CD4-positive, alpha-beta memory T cell (primary cell): ENCODE measurements around the gene PISD. TPM values are rescaled to one million over a fixed set of nuclear protein-coding genes. Genes with fewer than 3 reads are reported as not detected.

ENCODE experiments used
- CTCF ChIA-PET: fragments of 350-600 bp; sonication (Branson Sonifier 250); formaldehyde crosslinking; loops from one replicate; lab custom pipeline; 2021; ENCODE audit warnings: inconsistent platforms; ENCODE audit not compliant: partially characterized antibody; lab: Charles Lee
- POLR2A ChIA-PET: fragments of 350-600 bp; sonication (Branson Sonifier 250); formaldehyde crosslinking; loops from one replicate; lab custom pipeline; 2021; ENCODE audit not compliant: partially characterized antibody; lab: Charles Lee
- DNase-seq, 5 donors: peaks; one replicate each; pipeline versions ENCODE4 v3.0.0 to v3.0.0-alpha.2; 2020 to 2022; ENCODE audit warnings: mixed read lengths in 1 of 5
- H3K27ac ChIP-seq: one replicate; pipeline ENCODE4 v1.7.0; 2013; ENCODE audit warnings: low read depth, low read length
- H3K27me3 ChIP-seq: 2 replicates; pipeline ENCODE4 v1.7.0; 2013; ENCODE audit warnings: mild to moderate bottlenecking, low read length, moderate library complexity; ENCODE audit not compliant: insufficient read depth
- H3K36me3 ChIP-seq: 2 replicates; pipeline ENCODE4 v1.7.0; 2013; ENCODE audit warnings: mild to moderate bottlenecking, low read length, moderate library complexity; ENCODE audit not compliant: insufficient read depth
- H3K4me1 ChIP-seq: 2 replicates; pipeline ENCODE4 v1.7.0; 2013; ENCODE audit warnings: mild to moderate bottlenecking, low read length, moderate library complexity; ENCODE audit not compliant: insufficient read depth
- H3K4me3 ChIP-seq, 2 donors: one replicate each; pipeline ENCODE4 v1.7.0; 2013; ENCODE audit warnings: low read length in 2 of 2, mild to moderate bottlenecking in 1 of 2
- H3K9me3 ChIP-seq, 2 donors: one replicate each; pipeline ENCODE4 v1.7.0; 2013; ENCODE audit warnings: low read length in 2 of 2, control low read depth in 1 of 2; ENCODE audit not compliant: control insufficient read depth in 1 of 2
- H3K27ac Mint-ChIP-seq, 7 donors: one replicate each; pipeline ENCODE4 v1.8.0; 2020 to 2021; ENCODE audit warnings: mixed read lengths in 7 of 7, mild to moderate bottlenecking in 6 of 7, inconsistent platforms in 3 of 7, moderate library complexity in 3 of 7
- H3K27me3 Mint-ChIP-seq, 2 donors: one replicate each; pipeline ENCODE4 v1.8.0; 2020 to 2021; ENCODE audit warnings: mixed read lengths in 2 of 2
- H3K36me3 Mint-ChIP-seq, 2 donors: one replicate each; pipeline ENCODE4 v1.8.0; 2020 to 2021; ENCODE audit warnings: mixed read lengths in 2 of 2, inconsistent platforms in 1 of 2, mild to moderate bottlenecking in 1 of 2
- H3K4me1 Mint-ChIP-seq, 4 donors: one replicate each; pipeline ENCODE4 v1.8.0; 2020 to 2021; ENCODE audit warnings: mixed read lengths in 4 of 4, mild to moderate bottlenecking in 1 of 4
- H3K4me3 Mint-ChIP-seq, 8 donors: one replicate each; pipeline ENCODE4 v1.8.0; 2020 to 2021; ENCODE audit warnings: mixed read lengths in 8 of 8, mild to moderate bottlenecking in 7 of 8, moderate library complexity in 6 of 8, inconsistent platforms in 3 of 8
- H3K9me3 Mint-ChIP-seq, 8 donors: one replicate each; pipeline ENCODE4 v1.8.0; 2020 to 2021; ENCODE audit warnings: mixed read lengths in 8 of 8, mild to moderate bottlenecking in 5 of 8, inconsistent platforms in 3 of 8, moderate library complexity in 1 of 8
- intact Hi-C: fragments of 100-400 bp; cut with micrococcal nuclease; formaldehyde crosslinking; loops from one replicate; pipeline ENCODE4 v1.15.1; 2023
- polyA plus RNA-seq, 2 donors: library from polyadenylated mRNA; unstranded; fragments of 300-500 nt; fragmentation: Illumina TruSeq; gene quantifications; one replicate each; pipeline ENCODE4 v1.2.3, GENCODE V29; 2021
- total RNA-seq, 2 experiments: library from RNA; stranded (reverse); gene quantifications; one replicate each; pipeline ENCODE4 v1.2.3, GENCODE V29; 2021

The PISD gene
- total and polyA plus RNA-seq, 4 experiments from 2014 or later: 16.7 to 35.4 (median 30.8) TPM

DNA sequence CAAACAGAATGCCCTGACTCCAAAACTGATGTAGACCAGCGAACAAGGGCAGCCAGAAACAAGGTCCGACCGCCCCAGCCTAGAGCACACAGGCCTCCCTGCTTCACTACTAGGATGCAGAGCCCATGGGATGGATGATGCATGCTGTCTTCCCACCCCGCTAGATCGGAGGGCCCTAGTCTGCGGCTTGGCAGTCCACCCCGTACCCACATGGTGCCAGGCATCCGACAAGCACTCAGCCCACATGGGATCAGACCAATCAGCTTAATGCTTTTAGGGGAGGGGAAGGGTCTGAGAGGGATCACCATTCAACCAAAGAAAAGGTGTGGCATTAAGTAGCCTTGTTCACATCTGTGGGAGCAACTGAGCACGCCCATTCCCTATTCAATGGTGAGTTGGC is 30.6 kb downstream of the PISD start:
- POLR2A ChIA-PET: interaction anchor here (0.7 to 2.1 kb wide), 14 partner anchors 24 to 343 kb away, joined by 3 to 23 read pairs (median 5); partner anchors contain the start of genes EIF4ENIF1, PATZ1, PISD and PRR14L
- Histone ChIP-seq H3K9me3 (no peaks in the 10 kb centered on the region), H3K27me3 (no peaks in the 10 kb centered on the region), H3K4me3 (no peak overlapping the region), H3K36me3 (no peaks in the 10 kb centered on the region), H3K4me1 (peaks cover 56% of the 10 kb centered on the region), H3K27ac (peak overlapping the region; percentile 86)
- Mint-ChIP-seq H3K4me1 (peaks cover 21 to 62% (median 40%) of the 10 kb centered on the region in 4 donors), H3K4me3 (peak overlapping the region; percentile 69 to 79 (median 74)), H3K9me3 (peaks cover 0 to 5% (median 0%) of the 10 kb centered on the region in 8 donors), H3K27me3 (no peaks in the 10 kb centered on the region), H3K27ac (peak overlapping the region; percentile 80 to 96 (median 92)), H3K36me3 (no peaks in the 10 kb centered on the region)
- no peak for DNase-seq
- CTCF ChIA-PET: interaction anchor here (1.0 to 7.0 kb wide), 9 partner anchors 15 to 712 kb away, joined by 3 to 65 read pairs (median 4); partner anchors contain the start of genes PATZ1 and PISD
- intact Hi-C loops: loop anchor here (5.0 to 10.0 kb wide), 3 partner anchors 44 to 867 kb away; partner anchors contain the start of gene PIK3IP1

- H3K4me1 ChIP-seq: peaks cover 56% of the 10 kb centered on the region
- no peaks in the 10 kb centered on the region for H3K36me3 ChIP-seq
- POLR2A ChIA-PET: interaction anchor here (0.6 to 2.1 kb wide), 29 partner anchors 9 to 1040 kb away, joined by 3 to 23 read pairs (median 4); partner anchors contain the start of genes DRG1, EIF4ENIF1, PATZ1 and PES1
- Mint-ChIP-seq H3K27ac (peak overlapping the region; percentile 88 to 96 (median 94)), H3K4me3 (peak overlapping the region; percentile 86 to 89 (median 88)), H3K36me3 (peaks cover 0 to 1% of the 10 kb centered on the region in 2 donors), H3K4me1 (peaks cover 20 to 66% (median 39%) of the 10 kb centered on the region in 4 donors), H3K27me3 (no peaks in the 10 kb centered on the region), H3K9me3 (peaks cover 0 to 5% (median 0%) of the 10 kb centered on the region in 8 donors)
- CTCF ChIA-PET: interaction anchor here (1.0 to 7.0 kb wide), 11 partner anchors 14 to 711 kb away, joined by 3 to 65 read pairs (median 4); partner anchors contain the start of genes PATZ1 and PISD
- DNase-seq: peak; percentile 88 to 94 (median 89)
- intact Hi-C loops: loop anchor here (1.0 to 10.0 kb wide), 4 partner anchors 43 to 866 kb away; partner anchors contain the start of genes PIK3IP1 and SFI1
- H3K4me3 ChIP-seq: peak overlapping the region; percentile 29 to 69
- no peaks in the 10 kb centered on the region for H3K27me3 ChIP-seq
- H3K9me3 ChIP-seq: no peaks in the 10 kb centered on the region
- H3K27ac ChIP-seq: peak overlapping the region; percentile 86
Observed at GRCh38 chr22:31630331-31631329, 31.4 kb downstream of the PISD start.

GRCh38 chr22:31629741-31630184 is 32.3 kb downstream of the PISD start:
- Histone ChIP-seq H3K27me3 (no peaks in the 10 kb centered on the region), H3K36me3 (no peaks in the 10 kb centered on the region), H3K9me3 (no peaks in the 10 kb centered on the region), H3K27ac (peak overlapping the region; percentile 86), H3K4me1 (peaks cover 56% of the 10 kb centered on the region), H3K4me3 (peak overlapping the region; percentile 29 to 69)
- H3K36me3 Mint-ChIP-seq: peaks cover 0 to 1% of the 10 kb centered on the region in 2 donors
- DNase-seq: peak in 1 of 5 donors; percentile 51
- peaks cover 0 to 5% (median 0%) of the 10 kb centered on the region in 8 donors for H3K9me3 Mint-ChIP-seq
- H3K4me3 Mint-ChIP-seq: peak overlapping the region; percentile 51 to 89 (median 75)
- CTCF ChIA-PET: interaction anchor here (1.1 to 7.0 kb wide), 6 partner anchors 14 to 340 kb away, joined by 3 to 65 read pairs (median 4); partner anchors contain the start of gene PISD
- POLR2A ChIA-PET: interaction anchor here (0.6 to 2.1 kb wide), 19 partner anchors 8 to 1039 kb away, joined by 3 to 23 read pairs (median 6); partner anchors contain the start of genes EIF4ENIF1, PATZ1, PES1 and PIK3IP1
- intact Hi-C loops: loop anchor here (1.0 to 10.0 kb wide), 4 partner anchors 42 to 865 kb away; partner anchors contain the start of genes PIK3IP1 and SFI1
- H3K4me1 Mint-ChIP-seq: peaks cover 20 to 69% (median 39%) of the 10 kb centered on the region in 4 donors
- H3K27ac Mint-ChIP-seq: peak overlapping the region; percentile 69 to 92 (median 91)
- H3K27me3 Mint-ChIP-seq: no peaks in the 10 kb centered on the region

DNA sequence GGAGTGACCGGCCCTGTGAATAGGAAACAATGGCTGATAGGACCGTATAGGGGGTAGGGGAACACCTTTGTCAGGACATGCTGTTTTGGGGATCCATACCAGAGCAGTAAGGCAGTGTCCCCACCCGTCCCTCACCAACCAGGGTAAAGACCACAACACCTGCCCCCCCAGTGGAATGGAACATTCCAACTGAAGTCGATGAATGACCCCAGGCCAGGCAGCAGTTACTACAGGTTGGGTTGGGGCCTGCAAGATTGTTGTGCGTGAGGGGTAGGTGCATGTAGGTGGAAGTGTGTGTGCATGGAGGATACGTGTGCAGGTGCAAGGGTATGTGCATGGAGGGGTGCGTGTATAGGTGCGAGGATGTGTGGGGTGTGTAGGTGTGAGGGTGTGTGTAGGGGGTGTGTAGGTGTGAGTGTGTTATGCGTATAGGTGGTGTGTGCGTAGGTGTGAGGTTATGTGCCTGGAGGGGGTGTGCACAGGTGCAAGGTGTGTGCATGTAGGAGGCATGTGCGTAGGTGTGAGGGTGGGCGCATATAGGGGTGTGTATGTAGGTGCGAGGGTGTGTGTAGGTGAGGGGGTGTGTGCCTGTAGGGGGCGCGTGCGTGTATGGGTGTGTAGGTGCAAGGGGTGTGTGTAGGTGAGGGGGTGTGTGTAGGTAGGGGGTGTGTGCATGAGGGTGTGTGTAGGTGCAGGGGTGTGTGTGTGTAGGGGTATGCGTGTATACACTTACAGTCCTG is 32.9 kb downstream of the PISD start:
- POLR2A ChIA-PET: interaction anchor here (0.9 to 1.9 kb wide), 4 partner anchors 8 to 350 kb away, joined by 5 to 9 read pairs (median 6); partner anchors contain the start of gene EIF4ENIF1
- Histone ChIP-seq H3K36me3 (no peaks in the 10 kb centered on the region), H3K27ac (peak overlapping the region; percentile 86), H3K27me3 (no peaks in the 10 kb centered on the region), H3K9me3 (no peaks in the 10 kb centered on the region), H3K4me1 (peaks cover 56% of the 10 kb centered on the region), H3K4me3 (peak overlapping the region in 1 of 2 donors; percentile 69)
- CTCF ChIA-PET: interaction anchor here (1.7 kb wide), 1 partner anchor 45 kb away, joined by 6 read pairs; no protein-coding TSS in a partner anchor
- H3K36me3 Mint-ChIP-seq: peaks cover 0 to 1% of the 10 kb centered on the region in 2 donors
- peak overlapping the region; percentile 51 to 88 (median 70) for H3K4me3 Mint-ChIP-seq
- intact Hi-C loops: no loop called here
- H3K4me1 Mint-ChIP-seq: peaks cover 24 to 76% (median 41%) of the 10 kb centered on the region in 4 donors
- no peaks in the 10 kb centered on the region for H3K27me3 Mint-ChIP-seq
- peak overlapping the region; percentile 69 to 92 (median 91) for H3K27ac Mint-ChIP-seq
- DNase-seq: no peak
- peaks cover 0 to 5% (median 0%) of the 10 kb centered on the region in 8 donors for H3K9me3 Mint-ChIP-seq

GRCh38 chr22:31628362-31628761 is 33.7 kb downstream of the PISD start:
- H3K27ac ChIP-seq: peak overlapping the region; percentile 31
- H3K4me1 ChIP-seq: peaks cover 49% of the 10 kb centered on the region

GRCh38 chr22:31627223-31627731 is 34.7 kb downstream of the PISD start:
- Mint-ChIP-seq H3K27ac (peak overlapping the region in 6 of 7 donors; percentile 48 to 88 (median 86)), H3K4me3 (no peak overlapping the region), H3K36me3 (peaks cover 0 to 1% of the 10 kb centered on the region in 2 donors), H3K27me3 (no peaks in the 10 kb centered on the region), H3K9me3 (peaks cover 0 to 5% (median 0%) of the 10 kb centered on the region in 8 donors), H3K4me1 (peaks cover 21 to 67% (median 35%) of the 10 kb centered on the region in 4 donors)
- no peak overlapping the region for H3K27ac ChIP-seq
- ChIA-PET POLR2A (no interaction called here), CTCF (no interaction called here)
- H3K36me3 ChIP-seq: no peaks in the 10 kb centered on the region
- intact Hi-C loops: no loop called here
- peaks cover 48% of the 10 kb centered on the region for H3K4me1 ChIP-seq
- H3K4me3 ChIP-seq: no peak overlapping the region
- DNase-seq: no peak
- no peaks in the 10 kb centered on the region for H3K9me3 ChIP-seq
- H3K27me3 ChIP-seq: no peaks in the 10 kb centered on the region

More at GRCh38 chr22:31628362-31628761, 33.7 kb downstream of the PISD start:
- H3K27ac Mint-ChIP-seq: peak overlapping the region; percentile 88 to 93 (median 91)
- no peaks in the 10 kb centered on the region for H3K36me3 ChIP-seq
- ChIA-PET POLR2A (no interaction called here), CTCF (no interaction called here)
- H3K27me3 Mint-ChIP-seq: no peaks in the 10 kb centered on the region
- H3K4me3 ChIP-seq: no peak overlapping the region
- no peaks in the 10 kb centered on the region for H3K9me3 ChIP-seq
- H3K9me3 Mint-ChIP-seq: peaks cover 0 to 5% (median 0%) of the 10 kb centered on the region in 8 donors
- no peak for DNase-seq
- peaks cover 21 to 70% (median 36%) of the 10 kb centered on the region in 4 donors for H3K4me1 Mint-ChIP-seq
- peak overlapping the region in 6 of 8 donors; percentile 12 to 67 (median 38) for H3K4me3 Mint-ChIP-seq
- intact Hi-C loops: no loop called here
- peaks cover 0 to 1% of the 10 kb centered on the region in 2 donors for H3K36me3 Mint-ChIP-seq
- H3K27me3 ChIP-seq: no peaks in the 10 kb centered on the region
